LNCAP (cell line): Measurements from ENCODE around the gene SIPA1L3.

Source experiments
- TF ChIP-seq, protein P1 (sequence below): fragments of 450-650 bp; IDR thresholded peaks from 2 replicates; pipeline ENCODE4 v1.5.1; 2017; ENCODE audit warnings: mild to moderate bottlenecking

SIPA1L3 gene

DNA sequence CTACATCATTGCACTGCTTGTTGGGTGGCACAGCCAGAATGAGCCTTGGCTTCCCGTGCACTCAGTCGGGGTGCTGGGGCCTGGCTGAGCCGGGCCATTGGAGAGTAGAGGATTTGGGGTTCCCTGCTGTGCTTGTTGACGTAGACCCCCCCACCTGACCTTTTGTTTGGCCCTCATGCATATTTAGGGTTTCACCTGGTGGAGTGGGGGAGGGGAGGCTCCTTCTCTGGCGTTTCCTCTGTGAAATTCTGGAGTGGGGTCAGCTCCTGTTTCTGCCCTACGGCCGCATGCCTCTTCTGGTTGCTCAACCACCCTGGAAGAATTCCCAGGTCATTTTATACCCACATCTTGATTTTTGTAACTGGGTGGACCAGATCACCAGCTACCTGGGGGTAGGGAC, 82.8 kb downstream of the SIPA1L3 start:
- TF ChIP-seq, protein P1, sequence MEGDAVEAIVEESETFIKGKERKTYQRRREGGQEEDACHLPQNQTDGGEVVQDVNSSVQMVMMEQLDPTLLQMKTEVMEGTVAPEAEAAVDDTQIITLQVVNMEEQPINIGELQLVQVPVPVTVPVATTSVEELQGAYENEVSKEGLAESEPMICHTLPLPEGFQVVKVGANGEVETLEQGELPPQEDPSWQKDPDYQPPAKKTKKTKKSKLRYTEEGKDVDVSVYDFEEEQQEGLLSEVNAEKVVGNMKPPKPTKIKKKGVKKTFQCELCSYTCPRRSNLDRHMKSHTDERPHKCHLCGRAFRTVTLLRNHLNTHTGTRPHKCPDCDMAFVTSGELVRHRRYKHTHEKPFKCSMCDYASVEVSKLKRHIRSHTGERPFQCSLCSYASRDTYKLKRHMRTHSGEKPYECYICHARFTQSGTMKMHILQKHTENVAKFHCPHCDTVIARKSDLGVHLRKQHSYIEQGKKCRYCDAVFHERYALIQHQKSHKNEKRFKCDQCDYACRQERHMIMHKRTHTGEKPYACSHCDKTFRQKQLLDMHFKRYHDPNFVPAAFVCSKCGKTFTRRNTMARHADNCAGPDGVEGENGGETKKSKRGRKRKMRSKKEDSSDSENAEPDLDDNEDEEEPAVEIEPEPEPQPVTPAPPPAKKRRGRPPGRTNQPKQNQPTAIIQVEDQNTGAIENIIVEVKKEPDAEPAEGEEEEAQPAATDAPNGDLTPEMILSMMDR: no peak

DNA sequence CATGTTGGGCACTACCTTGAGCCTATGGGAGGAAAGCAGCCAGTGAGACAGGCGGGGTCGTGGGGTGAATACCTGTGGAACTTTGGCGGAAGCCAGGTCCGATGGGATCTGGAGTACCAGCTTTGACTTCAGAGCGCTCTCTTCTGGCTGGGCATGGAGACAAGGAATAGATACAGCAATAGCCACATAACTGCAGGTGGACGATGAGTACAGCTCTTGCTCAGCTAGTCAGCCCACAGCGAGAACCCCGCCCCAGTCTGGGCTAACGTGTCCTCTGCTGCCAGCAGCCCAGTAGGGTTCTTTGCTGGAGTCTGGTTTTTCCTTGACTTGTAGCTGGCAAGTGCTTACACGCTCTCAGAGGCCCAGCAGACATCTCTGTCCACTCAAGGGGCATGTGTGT, 83.4 kb downstream of the SIPA1L3 start:
- TF ChIP-seq, protein P1: no peak

DNA sequence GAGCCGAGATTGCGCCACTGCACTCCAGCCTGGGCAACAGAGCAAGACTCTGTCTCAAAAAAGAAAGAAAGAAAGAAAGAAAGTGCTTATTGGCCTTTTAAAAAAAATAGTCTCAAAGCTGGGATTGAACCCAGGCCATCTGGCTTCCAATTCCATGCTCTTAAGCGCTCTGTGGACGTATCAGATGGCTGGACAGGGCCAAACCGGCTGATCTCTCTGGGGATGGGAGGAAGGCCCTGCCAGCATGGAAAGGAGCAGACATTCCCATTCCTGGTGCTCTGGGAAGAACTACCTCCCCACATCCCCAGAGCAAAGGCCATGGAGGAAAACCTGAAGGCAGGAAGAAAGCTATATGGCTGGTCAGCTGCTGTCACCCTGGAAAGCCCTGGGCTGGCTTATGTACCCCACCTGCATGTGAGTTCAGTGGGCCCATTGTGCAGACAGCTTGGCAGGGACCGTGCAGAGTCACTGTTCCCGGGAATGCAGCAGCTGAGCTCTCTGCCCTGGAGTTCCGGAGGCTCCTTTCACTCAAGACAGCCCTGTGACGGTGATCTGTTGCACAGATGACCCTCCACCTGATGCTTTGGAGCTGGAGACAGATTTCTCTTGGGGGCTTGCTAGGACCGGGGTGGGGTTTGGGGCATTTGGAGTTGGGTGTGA, 84.3 kb downstream of the SIPA1L3 start:
- TF ChIP-seq, protein P1: no peak

DNA sequence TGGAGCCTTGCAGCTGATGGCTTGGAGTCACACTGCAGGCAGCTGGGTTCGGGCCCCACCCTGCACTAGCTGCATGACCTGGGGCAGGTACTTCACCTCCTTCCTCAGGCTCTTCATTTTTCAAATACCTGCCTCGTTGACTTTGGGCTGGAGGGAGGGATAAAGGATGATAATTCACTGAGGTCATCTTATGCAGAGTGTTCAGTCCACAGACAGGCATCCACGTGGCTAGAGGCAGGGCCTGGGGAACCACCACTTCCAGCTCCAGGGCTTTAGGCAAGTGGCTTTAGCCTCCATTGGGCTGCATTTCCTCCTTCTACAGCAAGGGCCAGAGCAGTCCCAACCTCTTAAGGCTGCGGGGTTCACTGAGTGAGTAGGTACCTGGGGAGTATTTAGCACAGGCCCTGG, 84.8 kb downstream of the SIPA1L3 start:
- TF ChIP-seq, protein P1: no peak

DNA sequence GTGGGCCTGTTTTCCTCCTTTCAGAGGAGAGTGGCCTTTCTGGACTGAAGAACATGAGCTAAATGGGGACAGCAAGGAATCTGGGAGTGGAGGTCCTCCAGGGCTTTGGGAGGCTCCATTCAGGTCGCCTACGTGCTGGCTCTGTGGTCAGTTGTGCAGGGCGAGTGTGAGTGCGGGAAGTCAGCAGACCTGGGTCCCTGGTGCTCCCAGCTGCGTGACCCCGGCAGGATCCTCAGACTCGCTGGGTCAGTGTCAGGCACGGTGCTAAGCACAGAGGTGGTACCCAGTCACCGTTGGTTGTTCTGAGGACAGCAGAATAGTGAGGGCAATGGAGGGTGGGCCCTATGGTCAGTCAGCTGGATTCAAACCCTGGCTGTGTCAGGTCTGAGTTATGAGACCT, 85.8 kb downstream of the SIPA1L3 start:
- TF ChIP-seq, protein P1: no peak

DNA sequence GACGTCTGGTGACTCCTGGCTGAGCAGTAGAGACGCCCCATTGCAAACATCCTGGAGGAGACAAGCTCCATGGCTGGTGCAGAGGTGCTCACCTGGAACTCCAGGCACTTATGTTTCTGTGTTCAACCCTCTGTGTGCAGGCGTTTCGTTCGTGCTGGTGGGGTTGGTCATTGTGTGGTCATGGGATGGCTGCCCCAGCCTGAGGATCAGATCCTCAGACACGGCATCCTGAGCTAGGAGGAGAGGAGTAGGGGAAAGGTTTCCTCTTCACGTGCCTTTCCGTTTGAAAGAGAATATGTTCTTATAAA, 87.8 kb downstream of the SIPA1L3 start:
- TF ChIP-seq, protein P1: no peak

DNA sequence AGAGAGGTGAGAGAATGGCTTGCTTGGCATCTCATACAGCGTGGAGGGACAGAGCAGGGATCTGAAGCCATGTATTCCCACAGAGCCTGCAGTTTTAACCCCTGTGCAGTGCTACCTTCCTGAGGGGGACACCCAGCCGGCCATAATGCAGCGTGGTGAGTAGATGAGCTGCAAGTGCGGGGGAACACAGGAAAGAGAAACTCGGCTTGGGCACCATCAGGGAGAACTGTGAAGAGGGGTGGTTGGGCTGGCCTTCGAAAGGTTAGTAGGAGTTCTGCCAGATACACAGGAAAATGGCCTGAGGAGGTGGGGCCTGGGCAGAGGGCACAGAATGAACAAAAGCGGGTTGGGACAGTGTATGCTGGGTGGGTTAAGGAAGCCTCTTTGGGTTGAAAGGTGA, 88.3 kb downstream of the SIPA1L3 start:
- TF ChIP-seq, protein P1: no peak

DNA sequence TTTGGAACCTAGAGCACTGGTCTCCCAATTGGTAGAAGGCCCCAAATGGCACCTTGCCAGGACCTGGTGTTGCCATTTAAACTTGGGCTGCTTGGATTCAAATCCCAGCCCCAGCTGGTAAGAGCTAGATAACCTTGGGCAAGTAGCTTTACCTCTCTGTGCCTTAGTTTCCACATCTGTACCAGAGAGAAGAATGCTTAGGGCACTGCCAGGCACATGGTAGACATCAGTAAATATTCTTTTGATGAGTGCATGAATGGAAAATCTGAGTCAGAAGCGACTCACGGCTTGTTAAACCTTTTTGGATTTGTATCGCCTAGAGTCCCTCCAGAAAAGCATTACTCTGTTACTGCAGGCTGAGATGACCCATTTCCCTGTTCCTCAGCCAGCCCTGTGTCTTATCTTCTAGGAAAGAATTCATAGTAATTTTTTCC, 90.9 kb downstream of the SIPA1L3 start:
- TF ChIP-seq, protein P1: no peak
